Heart left ventricle (tissue), 16 donors: Measurements from ENCODE around the gene ASIC3. TPM values are rescaled to one million over a fixed set of nuclear protein-coding genes. Genes with fewer than 3 reads are reported as not detected.
A peak's percentile ranks its signal among the peaks of the same experiment; 100 is the strongest.

Experiments used
- ATAC-seq, 4 donors: fragments of 200-7000 bp; cut with Tn5 transposase; one replicate each; pipeline ENCODE4 v1.9.1; 2020 to 2022; ENCODE audit warnings: moderate library complexity in 4 of 4, mild to moderate bottlenecking in 3 of 4, moderate number of reproducible peaks in 1 of 4
- DNase-seq, 5 donors: peaks; one replicate each; pipeline ENCODE4 v3.0.0-alpha.2; 2020
- H3K27ac ChIP-seq, 12 donors: fragments of 200-600 bp; sonication (generic) in 4 of 12; one replicate each; pipeline versions ENCODE4 v1.5.0 to v1.8.0; 2016 to 2022; ENCODE audit warnings: mild to moderate bottlenecking in 2 of 12
- H3K27me3 ChIP-seq, 9 donors: fragments of 200-600 bp; sonication (generic) in 2 of 9; one replicate each; pipeline versions ENCODE4 v1.5.1 to v1.8.0; 2016 to 2022; ENCODE audit warnings: mild to moderate bottlenecking in 3 of 9
- H3K36me3 ChIP-seq, 9 donors: fragments of 200-600 bp; sonication (generic) in 2 of 9; one replicate each; pipeline versions ENCODE4 v1.5.0 to v1.8.0; 2018 to 2022; ENCODE audit warnings: mild to moderate bottlenecking in 2 of 9
- H3K4me1 ChIP-seq, 12 donors: fragments of 200-600 bp; sonication (generic) in 4 of 12; one replicate each; pipeline versions ENCODE4 v1.5.0 to v1.8.0; 2016 to 2022; ENCODE audit warnings: mild to moderate bottlenecking in 3 of 12
- H3K4me3 ChIP-seq, 12 donors: fragments of 200-600 bp; sonication (generic) in 4 of 12; one replicate each; pipeline versions ENCODE4 v1.5.0 to v1.8.0; 2017 to 2022; ENCODE audit warnings: mild to moderate bottlenecking in 9 of 12, moderate library complexity in 4 of 12
- H3K9me3 ChIP-seq, 12 donors: fragments of 200-600 bp; sonication (generic) in 4 of 12; one replicate each; pipeline versions ENCODE4 v1.5.0 to v1.8.0; 2016 to 2022; ENCODE audit warnings: mild to moderate bottlenecking in 1 of 12
- CTCF ChIP-seq, 12 donors: fragments of 200-600 bp; sonication (generic) in 4 of 12; IDR thresholded peaks; one replicate each; pipeline versions ENCODE4 v1.5.0 to v1.8.0; 2018 to 2022; ENCODE audit warnings: antibody characterized with exemption in 12 of 12, mild to moderate bottlenecking in 5 of 12
- POLR2A ChIP-seq, 2 donors: fragments of 450-650 bp; IDR thresholded peaks; one replicate each; pipeline ENCODE4 v1.6.1; 2017; ENCODE audit warnings: antibody characterized with exemption in 2 of 2, mild to moderate bottlenecking in 2 of 2, moderate library complexity in 2 of 2
- WGBS, 4 donors: extraction: QIAGEN DNeasy Blood & Tissue Kit in 2 of 4; methylation state at CpG; one replicate each; pipeline versions ENCODE4 v1.1.5 to v1.1.7; 2013 to 2018; 5-methylcytosine and 5-hydroxymethylcytosine counted together
- intact Hi-C, 10 donors: fragments of 100-400 bp; cut with DNase I; formaldehyde crosslinking; loops; one replicate each; pipeline versions ENCODE4 v1.11.1 to v1.14.2; 2022
- polyA plus RNA-seq, 2 donors: library from polyadenylated mRNA; stranded (reverse); fragments of 200-250 nt; gene quantifications; one replicate each; pipeline ENCODE4 v1.2.3, GENCODE V29; 2013
- total RNA-seq, 9 donors: library from RNA; depleted of rRNA in 2 of 9; stranded (reverse); fragments of >200 nt in 2 of 9; fragmentation: NEBNext Ultra II Directional in 3 of 9; extraction: Animal tissue kit (Norgen Biotek cat#: 25700) in 3 of 9; gene quantifications; one replicate each; pipeline versions ENCODE4 v1.1.0 to v1.2.4, GENCODE V29; 2016 to 2023
- donor health status: ischemic (EF 13 %, LVEDD 7.1; RV severe dilation, severe dysfunction).
- donor health status: healthy with polysubstance abuse.
- donor health status: DM: no; HTN: yes; CAD: no.
- donor health status: DM: no; HTN: no; CAD: no.
- donor health status: ischemic (EF 25% LVEDD 6.9; RV normal size, moderate dysfunction).
- donor health status: ischemic (EF 25% LVEDD 5.7; RV mildly dilated, moderate dysfunction).
- donor health status: healthy.
- donor health status: DM: yes; HTN: yes; CAD: no.
- donor health status: ischemic (EF 35%, LVEDD 5.7; RV mildly dilated, moderate dysfunction).
- donor health status: nonischemic (EF 11% LVEDD 7.7; RV severe dilation, severe dysfunction).
- donor health status: DM: yes; HTN: yes; CAD: no.
- donor health status: PGD.
- donor health status: ischemic (EF 29% LVEDD 5.4; RV normal size, mild dysfunction).
- donor health status: nonischemic (EF 23%, LVEDD 6.1; RV moderate dilation, normal function).

The ASIC3 gene
- total and polyA plus RNA-seq, 11 donors, result 2.7 to 12.9 (median 4.8) TPM

DNA sequence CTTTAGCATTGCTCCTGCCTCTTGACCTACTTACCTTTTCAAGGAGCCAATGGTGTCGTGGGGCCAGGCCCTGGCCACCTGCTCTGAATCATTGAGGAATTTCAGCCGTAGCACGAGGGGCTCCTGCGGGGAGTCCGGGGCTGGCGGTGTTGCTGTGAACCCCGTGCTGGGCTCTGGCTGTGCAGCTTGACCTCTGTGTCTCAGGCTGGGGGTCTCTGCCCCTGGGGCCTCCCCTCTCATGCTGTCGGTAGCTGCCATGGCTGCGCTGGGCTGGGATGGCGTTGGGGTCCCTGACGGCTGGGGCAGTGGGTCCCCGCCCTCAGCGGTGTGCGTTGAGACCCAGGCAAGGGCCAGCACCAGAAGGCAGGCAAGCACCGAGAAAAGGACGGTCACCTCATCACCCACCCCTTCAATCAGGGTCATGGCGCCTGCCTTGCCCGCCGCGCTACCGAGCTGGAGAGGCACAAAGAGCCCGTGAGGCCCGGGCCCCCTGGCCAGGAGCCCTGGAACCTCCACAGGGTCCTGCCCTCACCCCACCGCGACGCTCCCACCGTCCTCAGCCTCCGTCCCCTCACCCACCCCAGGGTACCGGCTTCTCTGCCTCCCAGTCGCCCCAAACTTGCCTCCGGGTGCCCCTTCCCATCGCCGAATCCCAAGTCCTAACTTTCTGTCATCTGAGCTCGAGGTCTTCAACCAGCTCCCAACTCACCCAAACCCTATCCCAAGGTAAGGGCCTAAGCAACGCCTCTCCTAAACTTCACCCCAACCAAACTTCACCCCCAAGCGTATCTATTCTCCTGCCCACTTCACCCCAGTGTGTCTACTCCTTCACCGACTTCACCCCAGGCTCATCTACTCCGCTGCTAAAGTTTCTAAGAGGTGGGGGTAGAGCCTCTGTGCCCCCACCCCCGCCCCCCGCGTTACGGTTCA, 34.1 kb downstream of the ASIC3 start:
- Histone ChIP-seq H3K9me3 (no peaks in the 10 kb centered on the region), H3K36me3 (peaks cover 0 to under 1% (median 0%) of the 10 kb centered on the region in 9 donors), H3K27me3 (no peaks in the 10 kb centered on the region), H3K4me1 (peaks cover 20 to 73% (median 57%) of the 10 kb centered on the region in 12 donors), H3K4me3 (peak overlapping the region; percentile 72 to 99 (median 92)), H3K27ac (peak overlapping the region; percentile 78 to 99 (median 94))
- WGBS, 4 donors, result 47 to 58% (median 55%) methylated on average over 26 to 42 of the region's 42 CpGs
- intact Hi-C loops, result loop anchor here in 1 of 10 donors (2.0 kb wide), 1 partner anchor 24 kb away; the partner anchor contains the start of gene SLC4A2
- no peak for TF ChIP-seq POLR2A (IDR thresholded peaks at IDR 0.05)
- TF ChIP-seq CTCF (IDR thresholded peaks at IDR 0.05), result no peak
- peak in 1 of 5 donors; percentile 63 for DNase-seq
- no peak for ATAC-seq

DNA sequence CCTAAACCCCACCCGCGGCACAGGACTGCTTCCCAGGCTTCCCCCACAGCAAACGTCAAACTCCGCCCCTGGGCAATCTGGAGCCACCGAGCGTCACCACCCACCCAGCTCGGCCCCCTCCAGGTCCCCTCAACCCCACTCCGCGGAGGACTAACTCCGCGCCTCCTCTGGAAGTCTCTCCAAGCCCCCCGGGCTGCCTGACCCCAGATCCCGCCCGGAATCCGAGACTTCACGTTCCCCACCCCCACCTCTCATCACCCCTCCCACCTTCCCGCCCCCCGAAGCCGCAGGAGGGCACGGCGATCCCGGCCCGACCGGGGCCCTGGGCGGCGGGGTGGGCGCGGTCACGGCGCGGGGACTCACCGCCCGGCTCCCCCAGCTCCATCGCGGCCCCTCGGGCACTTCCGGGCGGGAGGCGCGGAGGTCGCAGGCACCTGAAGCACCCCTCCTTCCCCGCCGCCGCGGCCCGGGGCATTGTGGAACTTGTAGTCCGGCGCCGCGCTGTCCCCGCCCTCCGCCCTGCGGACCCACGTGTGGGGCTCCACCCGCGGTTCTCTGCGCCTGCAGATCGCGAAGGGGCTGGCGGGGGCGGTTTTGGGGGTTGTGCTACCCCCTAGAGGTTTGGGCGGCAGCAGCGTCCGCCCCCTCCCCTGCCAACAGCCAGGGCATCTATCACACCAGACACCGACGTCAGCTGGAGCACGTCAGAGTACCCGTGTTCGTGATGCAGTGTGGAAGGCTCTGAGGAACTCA, 34.9 kb downstream of the ASIC3 start, which contains the start of gene TMUB1:
Gene TMUB1 (minus strand): TSS at position 423 of the 753 bp plus-strand sequence. CDS start 930 bp downstream, outside the sequence.
- Histone ChIP-seq H3K27me3 (no peaks in the 10 kb centered on the region), H3K36me3 (no peaks in the 10 kb centered on the region), H3K4me3 (peak within 1 kb of the TSS; percentile 72 to 99 (median 90)), H3K9me3 (no peaks in the 10 kb centered on the region), H3K27ac (peak within 1 kb of the TSS; percentile 78 to 99 (median 94)), H3K4me1 (peaks cover 20 to 73% (median 57%) of the 10 kb centered on the region in 12 donors)
- DNase-seq (peak; percentile 80 to 93 (median 87)), ATAC-seq (peak in 3 of 4 donors; percentile 15 to 37 (median 31))
- intact Hi-C loops, result loop anchor here in 1 of 10 donors (2.0 kb wide), 1 partner anchor 24 kb away; the partner anchor contains the start of gene SLC4A2
- TF ChIP-seq POLR2A (IDR thresholded peaks at IDR 0.05) (peak in 1 of 2 donors; percentile 75), CTCF (IDR thresholded peaks at IDR 0.05) (no peak)
- WGBS, 4 donors, result 1 to 2% (median 1%) methylated on average over 23 to 69 of the region's 69 CpGs

GRCh38 chr7:151083824-151084160, 35.5 kb downstream of the ASIC3 start:
- Histone ChIP-seq H3K4me3 (peak overlapping the region; percentile 72 to 99 (median 90)), H3K9me3 (no peaks in the 10 kb centered on the region), H3K4me1 (peaks cover 20 to 73% (median 57%) of the 10 kb centered on the region in 12 donors), H3K27me3 (no peaks in the 10 kb centered on the region), H3K27ac (peak overlapping the region in 10 of 12 donors; percentile 78 to 99 (median 93)), H3K36me3 (no peaks in the 10 kb centered on the region)
- intact Hi-C loops, result loop anchor here in 1 of 10 donors (2.0 kb wide), 1 partner anchor 25 kb away; the partner anchor contains the start of gene SLC4A2
- ATAC-seq (no peak), DNase-seq (no peak)
- TF ChIP-seq CTCF (IDR thresholded peaks at IDR 0.05), result no peak
- TF ChIP-seq POLR2A (IDR thresholded peaks at IDR 0.05), result no peak
- WGBS, 4 donors, result 26 to 44% (median 30%) methylated on average over 2 to 3 of the region's 3 CpGs
